Caco-2 (cell line): ENCODE data around the gene EVI5L. TPM values are rescaled to one million over a fixed set of nuclear protein-coding genes. Genes with fewer than 3 reads are reported as not detected.

Experiments
- BruUV-seq: library from RNA; stranded (reverse); fragments of 400-500 nt; replicated peaks from 2 replicates; lab custom pipeline; 2021; lab: Mats Ljungman, UMichigan
- CTCF ChIA-PET: fragments of 300-600 bp; sonication (Branson Sonifier 250); formaldehyde crosslinking; loops from one replicate; lab custom pipeline; 2022; ENCODE audit warnings: antibody characterized with exemption; lab: Charles Lee
- POLR2A ChIA-PET: fragments of 300-600 bp; sonication (Branson Sonifier 250); formaldehyde crosslinking; loops from one replicate; lab custom pipeline; 2022; ENCODE audit warnings: antibody characterized with exemption; lab: Charles Lee
- DNase-seq, 2 experiments: peaks; one replicate each; pipeline versions ENCODE4 v3.0.0 to v3.0.0-alpha.2; 2020 to 2022
- H3K27me3 ChIP-seq: replicated peaks from 2 replicates; pipeline ENCODE4 v1.6.0; 2011; ENCODE audit warnings: low read length; ENCODE audit not compliant: control insufficient read depth, insufficient read depth
- H3K36me3 ChIP-seq: 2 replicates; pipeline ENCODE4 v1.5.1; 2011; ENCODE audit warnings: low read length; ENCODE audit not compliant: control insufficient read depth, insufficient read depth
- H3K4me1 ChIP-seq: fragments of 250-450 bp; sonication (Bioruptor Pico); 2 replicates; pipeline ENCODE4 v1.5.1; 2020; ENCODE audit warnings: mild to moderate bottlenecking
- H3K4me3 ChIP-seq: 2 replicates; pipeline ENCODE4 v1.5.1; 2011; ENCODE audit warnings: low read depth, mild to moderate bottlenecking, control low read depth, low read length
- H3K9me3 ChIP-seq: fragments of 250-450 bp; sonication (Bioruptor Pico); 2 replicates; pipeline ENCODE4 v1.5.1; 2020; ENCODE audit warnings: mild to moderate bottlenecking, moderate library complexity
- H3K27ac Mint-ChIP-seq: one replicate; pipeline ENCODE4 v1.8.0; 2022; ENCODE audit warnings: mixed read lengths; ENCODE audit not compliant: unreplicated experiment
- H3K27me3 Mint-ChIP-seq: one replicate; pipeline ENCODE4 v1.8.0; 2022; ENCODE audit warnings: mixed read lengths; ENCODE audit not compliant: insufficient read depth, unreplicated experiment
- H3K36me3 Mint-ChIP-seq: one replicate; pipeline ENCODE4 v1.8.0; 2022; ENCODE audit warnings: mild to moderate bottlenecking, mixed read lengths; ENCODE audit not compliant: insufficient read depth, unreplicated experiment
- H3K4me1 Mint-ChIP-seq: one replicate; pipeline ENCODE4 v1.8.0; 2022; ENCODE audit warnings: low read depth, mixed read lengths; ENCODE audit not compliant: unreplicated experiment
- H3K4me3 Mint-ChIP-seq: one replicate; pipeline ENCODE4 v1.8.0; 2022; ENCODE audit warnings: mild to moderate bottlenecking, moderate library complexity, mixed read lengths; ENCODE audit not compliant: unreplicated experiment
- H3K9me3 Mint-ChIP-seq: one replicate; pipeline ENCODE4 v1.8.0; 2022; ENCODE audit warnings: mixed read lengths; ENCODE audit not compliant: unreplicated experiment
- intact Hi-C: fragments of 100-400 bp; cut with micrococcal nuclease; formaldehyde crosslinking; loops from one replicate; pipeline ENCODE4 v1.10.0; 2022; ENCODE audit not compliant: unreplicated experiment
- total RNA-seq: library from RNA; stranded (reverse); gene quantifications from 2 replicates; pipeline ENCODE4 v1.2.3, GENCODE V29; 2022
- TF ChIP-seq, protein P1 (sequence below), 2 experiments: fragments of 200-600 bp in 1 of 2; IDR thresholded peaks; 1 replicate in 1 of 2; 2 replicates in 1 of 2; pipeline versions ENCODE4 v1.5.1 to v1.8.0; 2011 to 2022; ENCODE audit warnings: antibody characterized with exemption in 1 of 2, control low read depth in 1 of 2, inconsistent platforms in 1 of 2, low read depth in 1 of 2, low read length in 1 of 2, mild to moderate bottlenecking in 1 of 2, moderate library complexity in 1 of 2; ENCODE audit not compliant: insufficient read depth in 1 of 2, severe bottlenecking in 1 of 2, unreplicated experiment in 1 of 2

EVI5L gene
- total RNA-seq, 1 experiment from 2014 or later: 9.8 TPM

- no peak overlapping the region for H3K4me3 Mint-ChIP-seq
- H3K27me3 ChIP-seq: no peaks in the 10 kb centered on the region
- H3K9me3 Mint-ChIP-seq: peaks cover 9% of the 10 kb centered on the region
- TF ChIP-seq, protein P1, sequence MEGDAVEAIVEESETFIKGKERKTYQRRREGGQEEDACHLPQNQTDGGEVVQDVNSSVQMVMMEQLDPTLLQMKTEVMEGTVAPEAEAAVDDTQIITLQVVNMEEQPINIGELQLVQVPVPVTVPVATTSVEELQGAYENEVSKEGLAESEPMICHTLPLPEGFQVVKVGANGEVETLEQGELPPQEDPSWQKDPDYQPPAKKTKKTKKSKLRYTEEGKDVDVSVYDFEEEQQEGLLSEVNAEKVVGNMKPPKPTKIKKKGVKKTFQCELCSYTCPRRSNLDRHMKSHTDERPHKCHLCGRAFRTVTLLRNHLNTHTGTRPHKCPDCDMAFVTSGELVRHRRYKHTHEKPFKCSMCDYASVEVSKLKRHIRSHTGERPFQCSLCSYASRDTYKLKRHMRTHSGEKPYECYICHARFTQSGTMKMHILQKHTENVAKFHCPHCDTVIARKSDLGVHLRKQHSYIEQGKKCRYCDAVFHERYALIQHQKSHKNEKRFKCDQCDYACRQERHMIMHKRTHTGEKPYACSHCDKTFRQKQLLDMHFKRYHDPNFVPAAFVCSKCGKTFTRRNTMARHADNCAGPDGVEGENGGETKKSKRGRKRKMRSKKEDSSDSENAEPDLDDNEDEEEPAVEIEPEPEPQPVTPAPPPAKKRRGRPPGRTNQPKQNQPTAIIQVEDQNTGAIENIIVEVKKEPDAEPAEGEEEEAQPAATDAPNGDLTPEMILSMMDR (IDR thresholded peaks at IDR 0.05; ENCODE audit: insufficient read depth in 1 of 2, low read depth in 1 of 2, low read length in 1 of 2, severe bottlenecking in 1 of 2, unreplicated experiment in 1 of 2): no peak
- H3K27ac Mint-ChIP-seq: no peak overlapping the region
- ChIA-PET CTCF (interaction anchor here (0.9 kb wide), 2 partner anchors 17 to 20 kb away, joined by 3 read pairs; no protein-coding TSS in a partner anchor), POLR2A (no interaction called here)
- no peaks in the 10 kb centered on the region for H3K4me1 Mint-ChIP-seq
- H3K36me3 Mint-ChIP-seq: no peaks in the 10 kb centered on the region
- no peak for DNase-seq
- H3K27me3 Mint-ChIP-seq: no peaks in the 10 kb centered on the region
- H3K9me3 ChIP-seq: peaks cover 6% of the 10 kb centered on the region; the same call in 1 of the 2 replicates
- no peak overlapping the region for H3K4me3 ChIP-seq
- intact Hi-C loops: no loop called here
- H3K4me1 ChIP-seq: no peaks in the 10 kb centered on the region
- no peaks in the 10 kb centered on the region for H3K36me3 ChIP-seq
- no TSS peak for BruUV-seq
Observed at GRCh38 chr19:7801020-7801570, 28.9 kb upstream of the EVI5L start.

DNA sequence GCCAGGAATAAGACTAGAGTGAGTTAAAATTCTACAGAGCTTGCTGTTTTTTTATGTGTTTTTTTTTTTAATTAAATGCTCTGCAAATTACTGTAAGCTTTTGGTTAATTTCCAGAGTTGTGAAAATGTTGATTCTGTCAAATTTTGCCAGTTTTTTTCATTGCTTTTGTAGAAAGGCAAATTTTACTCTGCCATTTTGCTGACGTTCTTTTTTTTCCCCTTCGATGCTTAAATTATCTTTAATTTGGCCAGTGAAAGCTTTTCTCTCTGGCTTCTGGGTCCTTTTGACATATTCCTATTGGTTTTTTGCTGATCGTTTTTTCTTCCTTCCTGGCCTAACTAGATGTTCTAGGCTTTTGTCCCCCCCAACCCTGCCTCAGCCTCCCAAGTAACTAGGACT lies 23.8 kb upstream of the EVI5L start:
- CTCF ChIA-PET: no interaction called here
- intact Hi-C loops: no loop called here

GRCh38 chr19:7806876-7807275 lies 23.1 kb upstream of the EVI5L start:
- Mint-ChIP-seq H3K9me3 (no peaks in the 10 kb centered on the region), H3K27me3 (no peaks in the 10 kb centered on the region), H3K36me3 (no peaks in the 10 kb centered on the region), H3K4me3 (no peak overlapping the region), H3K27ac (no peak overlapping the region), H3K4me1 (no peaks in the 10 kb centered on the region)
- Histone ChIP-seq H3K9me3 (peaks cover 7% of the 10 kb centered on the region; the same call in 1 of the 2 replicates), H3K4me1 (no peaks in the 10 kb centered on the region), H3K27me3 (no peaks in the 10 kb centered on the region), H3K4me3 (no peak overlapping the region), H3K36me3 (no peaks in the 10 kb centered on the region)
- no TSS peak for BruUV-seq
- TF ChIP-seq, protein P1 (IDR thresholded peaks at IDR 0.05; ENCODE audit: insufficient read depth in 1 of 2, low read depth in 1 of 2, low read length in 1 of 2, severe bottlenecking in 1 of 2, unreplicated experiment in 1 of 2): no peak
- CTCF ChIA-PET: no interaction called here
- DNase-seq: no peak
- intact Hi-C loops: no loop called here
- POLR2A ChIA-PET: no interaction called here

More for the DNA sequence above, 23.8 kb upstream of the EVI5L start:
- no peaks in the 10 kb centered on the region for H3K27me3 ChIP-seq
- Mint-ChIP-seq H3K27me3 (no peaks in the 10 kb centered on the region), H3K9me3 (no peaks in the 10 kb centered on the region), H3K27ac (no peak overlapping the region), H3K36me3 (no peaks in the 10 kb centered on the region), H3K4me1 (no peaks in the 10 kb centered on the region), H3K4me3 (no peak overlapping the region)
- H3K4me1 ChIP-seq: no peaks in the 10 kb centered on the region
- H3K9me3 ChIP-seq: peaks cover 6% of the 10 kb centered on the region; the same call in 1 of the 2 replicates
- DNase-seq: no peak
- H3K36me3 ChIP-seq: no peaks in the 10 kb centered on the region
- TF ChIP-seq, protein P1 (IDR thresholded peaks at IDR 0.05; ENCODE audit: insufficient read depth in 1 of 2, low read depth in 1 of 2, low read length in 1 of 2, severe bottlenecking in 1 of 2, unreplicated experiment in 1 of 2): no peak
- H3K4me3 ChIP-seq: no peak overlapping the region
- POLR2A ChIA-PET: interaction anchor here (0.7 kb wide), 1 partner anchor 137 kb away, joined by 6 read pairs; the partner anchor contains the start of gene TIMM44
- BruUV-seq: no TSS peak
